NCI-H526 (cell line): ENCODE data around the gene RGPD6.
"Not testable (repeated sequence)": the region's sequence is repeated elsewhere in the genome, so short reads cannot be mapped to it uniquely, and the experiment has no call there.

Experiments used
- DNase-seq, 2 experiments: peaks; one replicate each; lab custom pipeline; 2025; lab: John Stamatoyannopoulos, UW

Gene RGPD6

DNA sequence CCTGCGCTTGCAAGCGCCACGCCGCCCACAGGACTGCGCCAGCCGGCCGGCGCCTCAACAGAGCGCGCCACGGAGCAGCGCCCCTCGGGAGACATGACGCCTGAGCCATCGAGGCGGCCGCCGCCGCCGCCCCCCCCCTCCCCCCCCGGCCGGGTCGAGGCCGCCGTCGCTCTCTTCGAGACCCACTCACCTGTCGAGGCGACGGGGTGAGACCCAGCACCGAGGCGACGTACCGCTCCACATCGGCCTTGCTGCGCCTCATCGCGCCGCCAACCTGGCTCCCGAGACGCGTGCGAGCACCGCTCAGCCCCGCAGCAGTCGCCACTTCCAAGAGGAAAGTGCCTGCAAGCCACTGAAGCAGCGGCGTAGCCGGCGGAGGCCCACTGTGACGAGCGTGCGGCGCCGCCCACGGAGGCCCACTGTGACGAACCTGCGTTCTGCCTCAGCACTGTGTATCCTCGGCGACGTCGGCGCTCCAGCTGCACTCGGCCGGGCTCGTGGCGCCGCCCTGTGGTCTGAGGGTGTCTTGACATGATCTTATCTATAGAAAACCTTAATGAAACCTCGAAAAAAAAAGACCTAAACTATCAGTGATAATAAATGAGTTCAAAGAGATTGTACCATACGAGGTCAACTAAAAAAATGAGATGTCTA is at the start of gene RGPD6:
Gene RGPD6, minus strand, starts transcription at position 460 of the 654 bp plus-strand sequence. Its CDS starts 198 bp downstream, at position 262.
- not testable (repeated sequence) for DNase-seq

DNA sequence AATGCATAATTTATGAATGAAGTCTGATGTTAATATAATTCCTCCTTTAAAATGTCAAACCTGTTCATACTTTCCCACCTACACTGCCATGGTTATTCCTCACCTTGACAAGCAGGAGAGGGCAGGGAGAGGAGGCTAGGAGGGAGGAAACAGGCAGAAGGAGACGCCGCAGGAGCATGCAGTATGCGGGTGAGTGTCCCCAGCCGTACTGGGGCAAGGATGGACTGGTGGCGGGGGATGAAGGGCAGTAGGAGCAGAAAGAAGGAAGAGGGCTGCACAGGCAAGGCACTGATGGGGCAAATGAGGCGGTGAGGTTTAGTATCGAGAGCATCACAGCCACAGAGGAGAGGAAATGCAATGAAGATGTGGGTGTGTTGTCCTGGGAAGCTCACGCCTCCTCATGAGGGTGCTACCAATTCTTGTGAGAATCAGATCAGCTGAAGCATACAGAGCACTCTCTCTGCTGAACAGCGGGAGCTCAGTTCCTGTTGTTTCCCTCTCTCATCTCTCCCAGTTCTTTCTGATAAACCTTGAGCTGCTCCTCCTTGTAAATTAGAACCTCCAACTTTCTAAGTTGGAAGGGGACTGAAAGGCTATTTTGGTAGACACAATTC is 42.4 kb upstream of the RGPD6 start:
- not testable (repeated sequence) for DNase-seq

DNA sequence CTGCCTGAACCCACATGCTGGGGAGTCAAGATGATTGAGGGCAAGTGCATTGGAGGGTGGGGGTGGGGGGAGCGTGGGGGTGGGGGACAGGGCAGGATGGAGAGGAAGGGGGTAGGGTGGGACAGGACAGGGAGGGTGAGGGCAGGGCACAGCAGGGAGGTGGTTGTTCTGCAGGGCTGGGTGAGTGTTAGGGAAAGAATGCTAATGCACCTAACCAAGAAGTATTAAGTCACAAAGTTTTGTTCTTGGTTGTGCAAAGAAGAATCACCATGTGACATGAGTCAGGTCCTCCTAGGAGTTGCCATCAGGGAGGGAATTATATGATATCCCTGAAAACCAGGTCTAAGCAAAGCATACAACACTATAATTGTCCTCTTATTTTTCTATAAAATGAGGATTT is 36.9 kb upstream of the RGPD6 start:
- not testable (repeated sequence) for DNase-seq

- not testable (repeated sequence) for DNase-seq
These were observed 33.7 kb upstream of the RGPD6 start for GRCh38 chr2:110610613-110611250.

DNA sequence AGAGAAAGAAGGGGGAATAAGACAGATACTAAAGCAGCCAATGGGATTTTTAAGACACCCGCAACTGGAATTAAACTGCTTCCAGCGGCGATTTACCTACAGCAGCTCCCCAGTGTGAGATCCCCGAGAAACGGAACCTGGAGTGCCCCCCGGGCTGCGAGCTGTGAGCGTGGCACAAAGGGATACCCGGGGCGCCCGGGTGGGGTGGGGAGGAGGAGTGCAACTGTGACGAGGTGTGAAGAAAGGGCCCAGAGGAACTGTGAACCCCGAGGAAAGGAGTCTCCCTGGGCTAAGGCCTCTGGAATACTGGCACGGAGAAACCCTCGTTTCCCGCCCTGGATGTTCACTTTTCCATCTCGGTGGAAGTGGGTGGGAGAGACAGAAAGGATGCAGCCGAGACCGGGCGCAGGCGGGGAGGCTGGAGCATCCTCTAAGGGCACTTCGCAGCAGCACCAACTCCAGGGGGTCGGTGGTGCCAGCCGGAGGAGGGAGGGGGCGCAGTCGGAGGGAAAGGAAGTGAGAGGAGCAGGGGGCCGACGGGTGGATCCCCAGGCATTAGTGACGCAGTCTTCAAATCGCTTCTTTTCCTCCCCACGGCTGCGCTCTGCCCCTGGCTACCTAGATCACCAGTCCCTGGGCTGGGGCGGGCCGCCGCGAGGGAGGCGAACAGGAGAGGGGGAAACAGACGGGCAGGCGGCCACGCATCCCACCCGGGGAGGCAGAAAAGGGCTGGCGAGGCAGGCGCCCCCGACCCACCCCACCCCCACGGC is 33.0 kb upstream of the RGPD6 start:
- DNase-seq, result not testable (repeated sequence)

DNA sequence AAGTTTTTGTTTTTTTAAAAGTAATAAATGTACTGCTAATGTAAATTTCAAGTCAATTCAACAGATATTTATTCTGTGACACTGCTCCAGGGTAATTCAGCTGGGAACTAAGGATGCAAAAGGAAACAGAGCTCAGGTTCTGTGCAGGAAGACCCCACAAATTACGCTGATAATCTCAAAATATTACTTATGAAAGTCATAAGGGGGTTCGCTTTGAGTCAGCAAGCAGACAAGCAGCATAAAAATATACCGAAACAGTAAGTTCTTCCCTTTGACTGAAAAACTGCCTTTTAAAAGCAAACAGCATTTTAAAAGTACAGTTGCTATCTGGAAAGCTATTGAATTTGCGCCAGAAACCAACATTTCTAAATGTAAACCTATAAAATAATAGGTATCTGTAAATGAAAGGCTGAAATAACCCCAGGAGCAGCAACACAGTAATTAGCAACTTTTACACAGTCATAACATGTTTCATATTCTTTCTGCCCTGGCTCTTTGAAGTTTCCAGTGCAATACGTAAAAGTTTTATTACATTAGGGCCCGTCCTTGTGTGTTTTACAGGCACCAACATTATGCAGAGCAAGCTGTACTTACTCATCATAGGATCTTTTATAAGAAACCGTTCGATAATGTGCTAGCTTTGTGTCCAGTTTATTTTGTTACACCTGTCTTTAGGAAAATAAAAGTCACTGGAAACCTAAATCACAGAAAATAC is 31.9 kb upstream of the RGPD6 start:
- DNase-seq, result not testable (repeated sequence)

DNA sequence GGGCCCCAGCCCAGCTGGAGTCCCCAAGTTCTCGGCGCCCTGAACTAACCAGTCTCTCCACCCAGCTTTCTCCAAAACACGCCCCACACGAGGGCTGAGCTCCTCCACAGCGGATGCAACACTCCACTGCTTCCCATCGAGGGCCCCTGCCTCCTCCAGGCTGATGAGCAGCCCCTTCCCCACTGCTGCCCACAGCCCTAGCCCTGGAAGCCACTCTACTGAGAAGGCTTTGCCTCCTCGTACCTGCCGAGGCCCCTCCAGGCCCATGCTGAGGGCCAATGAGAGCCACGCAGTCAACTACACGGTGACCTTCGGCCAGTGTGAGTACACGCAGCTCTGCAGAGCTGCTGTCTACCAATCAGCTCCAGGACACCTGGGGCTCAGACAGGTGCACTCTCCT is 28.0 kb upstream of the RGPD6 start:
- DNase-seq, result not testable (repeated sequence)

DNA sequence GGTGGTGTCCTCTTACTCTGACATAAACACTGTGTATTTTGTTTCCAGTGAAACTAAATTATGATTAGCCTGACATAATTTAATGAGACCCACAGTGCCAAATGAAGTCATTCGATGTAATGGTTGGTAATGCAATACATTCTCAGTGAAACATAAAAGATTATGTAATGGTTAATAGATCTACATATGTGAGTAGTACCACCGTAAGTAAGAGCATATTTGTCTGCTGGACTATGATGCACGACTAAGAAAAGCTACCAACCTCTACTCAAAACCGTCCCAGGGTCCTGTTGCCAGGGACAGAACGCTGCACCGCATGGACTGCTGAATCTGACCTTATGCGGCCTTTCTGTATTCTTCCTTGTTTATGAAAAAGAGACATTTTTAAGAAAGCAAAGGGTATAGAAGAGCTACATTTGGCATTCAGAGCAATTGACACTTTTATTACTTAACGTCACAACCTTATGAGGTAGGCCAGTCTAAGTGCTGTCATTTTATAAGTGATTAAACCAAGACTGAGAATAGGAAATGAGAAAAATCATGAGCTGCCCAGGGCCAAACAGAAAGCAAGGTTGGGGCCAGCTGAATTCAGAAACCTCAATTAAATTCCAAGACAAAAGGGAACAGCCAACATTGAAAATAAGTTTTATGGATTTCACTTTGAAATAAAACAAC is 27.0 kb upstream of the RGPD6 start:
- not testable (repeated sequence) for DNase-seq

DNA sequence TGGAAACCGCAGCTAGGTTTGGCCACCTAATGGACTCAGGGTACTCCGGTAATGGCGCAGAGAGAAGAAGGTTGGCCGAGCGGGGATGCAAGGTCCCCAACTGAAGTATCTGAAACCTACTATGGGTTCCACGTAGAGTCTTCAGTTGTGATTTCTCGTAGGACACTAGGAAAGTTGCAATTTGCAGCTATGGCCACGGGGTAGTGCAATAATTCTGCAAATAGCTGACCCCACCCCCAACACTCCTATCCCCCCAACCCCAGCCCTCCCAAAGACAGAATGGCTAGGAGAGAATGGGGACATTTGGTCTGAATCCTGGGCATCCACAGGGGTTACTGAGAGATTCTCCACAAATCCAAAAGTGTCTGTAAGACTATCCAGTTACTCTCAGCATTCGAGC is 25.1 kb upstream of the RGPD6 start:
- DNase-seq, result not testable (repeated sequence)

GRCh38 chr2:110591973-110592372 is 15.0 kb upstream of the RGPD6 start:
- not testable (repeated sequence) for DNase-seq

DNA sequence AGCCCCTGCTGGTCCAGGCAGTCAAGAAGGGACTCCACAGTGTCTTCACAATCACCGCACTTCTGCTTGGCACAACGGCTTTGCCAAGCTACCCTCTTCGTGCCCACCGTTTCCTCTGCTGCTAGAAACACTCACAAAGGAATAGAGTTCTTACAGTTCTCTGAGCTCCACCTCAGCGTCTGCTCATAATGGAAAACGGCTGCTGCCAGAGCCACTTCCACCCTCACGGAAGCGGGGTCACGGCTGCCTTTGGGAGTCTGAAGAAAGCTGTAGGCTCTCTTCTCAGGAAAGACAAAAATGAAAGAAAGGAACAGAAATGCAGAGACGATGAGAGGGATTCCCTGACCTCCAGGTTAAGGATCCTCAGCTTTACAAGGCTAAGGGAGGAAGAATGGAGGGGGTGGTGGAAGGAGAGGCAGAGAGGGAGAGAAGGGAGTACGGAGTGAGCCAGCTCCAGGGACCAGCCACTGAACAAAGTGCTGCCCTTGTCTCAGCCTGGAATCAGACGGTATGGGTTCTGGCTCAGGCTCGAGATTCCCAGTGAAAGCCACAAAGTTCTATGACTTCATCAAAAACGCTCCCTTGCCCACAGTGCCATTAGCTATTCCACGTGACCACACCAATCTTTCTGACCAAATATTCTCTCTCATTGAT is 12.8 kb upstream of the RGPD6 start:
- DNase-seq, result not testable (repeated sequence)

GRCh38 chr2:110588520-110588919 is 11.5 kb upstream of the RGPD6 start:
- not testable (repeated sequence) for DNase-seq

- not testable (repeated sequence) for DNase-seq
These were observed 2.4 kb upstream of the RGPD6 start for GRCh38 chr2:110579216-110579965.

- DNase-seq, result not testable (repeated sequence)
These were observed 1.4 kb upstream of the RGPD6 start for GRCh38 chr2:110578429-110578828.

- not testable (repeated sequence) for DNase-seq
These were observed 77.2 kb downstream of the RGPD6 start for GRCh38 chr2:110499755-110500377.

DNA sequence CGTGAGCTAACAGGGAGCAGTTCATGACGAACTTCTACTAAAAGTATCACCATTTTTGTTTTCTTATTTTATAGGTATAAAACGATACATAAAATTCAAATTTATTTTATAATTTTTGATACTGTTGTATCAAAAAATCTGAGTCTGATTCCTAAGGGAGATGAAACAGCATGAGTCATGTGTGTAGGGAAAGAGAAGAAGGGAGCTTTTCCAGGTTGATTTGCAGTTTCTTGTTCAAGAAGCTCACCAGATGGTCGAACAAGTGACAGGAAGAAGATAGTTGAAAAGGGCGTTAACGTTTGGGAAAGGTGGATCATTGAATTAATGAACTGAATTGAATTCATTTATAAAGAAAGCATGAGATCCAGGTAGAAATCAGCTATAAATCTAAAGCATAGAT is 81.0 kb downstream of the RGPD6 start:
- DNase-seq, result not testable (repeated sequence)

GRCh38 chr2:110494488-110494887 is 82.5 kb downstream of the RGPD6 start:
- DNase-seq, result not testable (repeated sequence)

- not testable (repeated sequence) for DNase-seq
These were observed 88.0 kb downstream of the RGPD6 start for GRCh38 chr2:110488991-110489390.

- DNase-seq, result not testable (repeated sequence)
These were observed 94.3 kb downstream of the RGPD6 start for GRCh38 chr2:110482697-110483096.
